Upper lobe of left lung (tissue), 4 donors: Measurements from ENCODE around the gene CERS2.

ENCODE experiments used
- CTCF ChIP-seq, 6 experiments: fragments of 450-650 bp in 4 of 6; fragments of 200-600 bp in 2 of 6; sonication (generic) in 2 of 6; IDR thresholded peaks; one replicate each; pipeline ENCODE4 v1.5.1; 2016 to 2019; ENCODE audit warnings: antibody characterized with exemption in 6 of 6
- POLR2AphosphoS5 ChIP-seq, 2 donors: sonication (generic); formaldehyde crosslinking; IDR thresholded peaks; one replicate each; pipeline ENCODE4 v1.5.1; 2017; ENCODE audit warnings: antibody characterized with exemption in 2 of 2

GRCh38 chr1:150974580-150975478 lies at the start of gene CERS2:
- TF ChIP-seq CTCF (IDR thresholded peaks at IDR 0.05) (no peak), POLR2AphosphoS5 (IDR thresholded peaks at IDR 0.05) (peak; percentile 10 to 48)
